ENCODE results near the gene NPY4R.
"Not testable (repeated sequence)": the region's sequence is repeated elsewhere in the genome, so short reads cannot be mapped to it uniquely, and the experiment has no call there.

DNA sequence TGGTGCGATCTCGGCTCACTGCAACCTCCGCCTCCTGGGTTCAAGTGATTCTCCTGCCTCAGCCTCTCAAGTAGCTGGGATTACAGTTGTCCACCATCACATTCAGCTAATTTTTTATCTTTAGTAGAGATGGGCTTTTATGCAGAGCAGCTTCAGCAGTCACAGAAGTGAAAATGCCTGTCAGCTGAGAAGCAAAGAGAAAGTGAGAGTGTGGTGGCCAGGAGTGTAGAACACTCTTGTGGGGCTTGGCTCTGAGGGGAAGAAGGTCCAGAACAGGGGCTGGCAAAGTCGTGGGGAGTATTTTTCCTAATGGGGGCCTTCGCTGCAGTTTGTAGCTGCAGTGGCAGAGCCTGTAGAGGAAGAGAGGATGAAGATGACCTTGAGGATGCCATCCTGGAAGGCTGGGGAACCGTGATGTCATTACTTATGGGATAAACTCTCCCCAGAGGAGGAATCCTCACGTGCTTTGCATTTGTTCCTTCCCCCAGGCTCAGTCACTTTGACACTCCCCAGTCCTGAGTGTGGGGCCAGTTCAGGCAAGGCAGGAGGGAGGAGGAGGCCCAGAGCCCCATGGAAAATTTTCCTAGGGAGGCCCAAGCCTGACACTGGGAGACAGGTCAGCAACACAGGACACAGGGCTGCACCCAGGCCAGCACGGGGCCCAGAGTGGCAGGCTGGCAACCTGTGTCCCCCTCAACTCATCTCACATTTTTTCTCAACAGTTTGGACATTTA is 20.2 kb downstream of the NPY4R start:
- TF ChIP-seq, protein P1, sequence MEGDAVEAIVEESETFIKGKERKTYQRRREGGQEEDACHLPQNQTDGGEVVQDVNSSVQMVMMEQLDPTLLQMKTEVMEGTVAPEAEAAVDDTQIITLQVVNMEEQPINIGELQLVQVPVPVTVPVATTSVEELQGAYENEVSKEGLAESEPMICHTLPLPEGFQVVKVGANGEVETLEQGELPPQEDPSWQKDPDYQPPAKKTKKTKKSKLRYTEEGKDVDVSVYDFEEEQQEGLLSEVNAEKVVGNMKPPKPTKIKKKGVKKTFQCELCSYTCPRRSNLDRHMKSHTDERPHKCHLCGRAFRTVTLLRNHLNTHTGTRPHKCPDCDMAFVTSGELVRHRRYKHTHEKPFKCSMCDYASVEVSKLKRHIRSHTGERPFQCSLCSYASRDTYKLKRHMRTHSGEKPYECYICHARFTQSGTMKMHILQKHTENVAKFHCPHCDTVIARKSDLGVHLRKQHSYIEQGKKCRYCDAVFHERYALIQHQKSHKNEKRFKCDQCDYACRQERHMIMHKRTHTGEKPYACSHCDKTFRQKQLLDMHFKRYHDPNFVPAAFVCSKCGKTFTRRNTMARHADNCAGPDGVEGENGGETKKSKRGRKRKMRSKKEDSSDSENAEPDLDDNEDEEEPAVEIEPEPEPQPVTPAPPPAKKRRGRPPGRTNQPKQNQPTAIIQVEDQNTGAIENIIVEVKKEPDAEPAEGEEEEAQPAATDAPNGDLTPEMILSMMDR (IDR thresholded peaks at IDR 0.05; ENCODE audit: low read length), result not testable (repeated sequence)
- TF ChIP-seq EZH2 (optimal IDR thresholded peaks at IDR 0.05; ENCODE audit: low read depth, low read length); EZH2phosphoT487 (IDR thresholded peaks at IDR 0.05; ENCODE audit: low read length): not testable (repeated sequence)
